Measurements from ENCODE around the gene CCER1.

CCER1 gene

GRCh38 chr12:90964616-90965015 is 9.6 kb upstream of the CCER1 start:
- no peak for DNase-seq

- DNase-seq, result no peak
Observed at GRCh38 chr12:90963946-90964345, 9.0 kb upstream of the CCER1 start.

GRCh38 chr12:90961154-90961553 is 6.2 kb upstream of the CCER1 start:
- no peak for DNase-seq

- peak; percentile 13 for DNase-seq
Observed at GRCh38 chr12:90959538-90960139, 4.7 kb upstream of the CCER1 start.

- no peak for DNase-seq
Observed at GRCh38 chr12:90959032-90959431, 4.1 kb upstream of the CCER1 start.

GRCh38 chr12:90958347-90958746 is 3.4 kb upstream of the CCER1 start:
- no peak for DNase-seq

- no peak for DNase-seq
Observed at GRCh38 chr12:90954428-90954827, 548 bp downstream of the CCER1 start.

GRCh38 chr12:90953956-90954421 is 987 bp downstream of the CCER1 start:
- DNase-seq, result peak; percentile 17

GRCh38 chr12:90951432-90952105 is 3.4 kb downstream of the CCER1 start:
- no peak for DNase-seq

GRCh38 chr12:90947869-90948268 is 7.1 kb downstream of the CCER1 start:
- no peak for DNase-seq

- no peak for DNase-seq
Observed at GRCh38 chr12:90945070-90945649, 9.8 kb downstream of the CCER1 start.

GRCh38 chr12:90943255-90943654 is 11.7 kb downstream of the CCER1 start:
- DNase-seq, result no peak

- DNase-seq, result no peak
Observed at GRCh38 chr12:90940872-90941499, 14.0 kb downstream of the CCER1 start.

- DNase-seq, result no peak
Observed at GRCh38 chr12:90939382-90939781, 15.6 kb downstream of the CCER1 start.

- DNase-seq, result no peak
Observed at GRCh38 chr12:90938451-90938850, 16.5 kb downstream of the CCER1 start.

GRCh38 chr12:90937651-90938050 is 17.3 kb downstream of the CCER1 start:
- DNase-seq, result no peak

- no peak for DNase-seq
Observed at GRCh38 chr12:90936230-90937005, 18.6 kb downstream of the CCER1 start.

GRCh38 chr12:90925562-90925961 is 29.4 kb downstream of the CCER1 start:
- no peak for DNase-seq

GRCh38 chr12:90924406-90924805 is 30.6 kb downstream of the CCER1 start:
- DNase-seq, result no peak

- no peak for DNase-seq
Observed at GRCh38 chr12:90922145-90922627, 32.8 kb downstream of the CCER1 start.

GRCh38 chr12:90921536-90921935 is 33.4 kb downstream of the CCER1 start:
- no peak for DNase-seq

GRCh38 chr12:90920222-90920621 is 34.8 kb downstream of the CCER1 start:
- DNase-seq, result no peak

- no peak for DNase-seq
Observed at GRCh38 chr12:90917431-90917830, 37.5 kb downstream of the CCER1 start.

All from CD4-positive, alpha-beta T cell treated with Interleukin-17A for 4 hours (primary cell).